WERI-Rb-1 (cell line): ENCODE data around the gene HSPB7.

Source experiments
- DNase-seq: peaks from one replicate; pipeline ENCODE4 v3.0.0-alpha.2; 2020
- H3K27ac ChIP-seq: fragments of 250-450 bp; sonication (Bioruptor Pico); 2 replicates; pipeline ENCODE4 v1.5.1; 2020; ENCODE audit warnings: mild to moderate bottlenecking, moderate library complexity
- H3K27me3 ChIP-seq: fragments of 250-450 bp; sonication (Bioruptor Pico); 2 replicates; pipeline ENCODE4 v1.5.1; 2021; ENCODE audit warnings: mild to moderate bottlenecking, low read depth, moderate library complexity; ENCODE audit not compliant: insufficient read depth, severe bottlenecking
- H3K36me3 ChIP-seq: fragments of 250-450 bp; sonication (Bioruptor Pico); 2 replicates; pipeline ENCODE4 v1.5.1; 2020; ENCODE audit warnings: mild to moderate bottlenecking, moderate library complexity
- H3K4me3 ChIP-seq: 2 replicates; pipeline ENCODE4 v1.5.1; 2011; ENCODE audit warnings: low read depth, mild to moderate bottlenecking, control low read depth, low read length
- H3K9me3 ChIP-seq: fragments of 250-450 bp; sonication (Bioruptor Pico); 2 replicates; pipeline ENCODE4 v1.5.1; 2021; ENCODE audit warnings: mild to moderate bottlenecking, moderate library complexity; ENCODE audit not compliant: severe bottlenecking
- CTCF ChIP-seq: IDR thresholded peaks from 2 replicates; pipeline ENCODE4 v1.5.1; 2011; ENCODE audit warnings: low read depth, mild to moderate bottlenecking, control low read depth, inconsistent platforms, low read length

HSPB7 gene

GRCh38 chr1:15972409-15972808 is 45.4 kb downstream of the HSPB7 start:
- Histone ChIP-seq H3K27ac (no peak overlapping the region), H3K4me3 (no peak overlapping the region), H3K27me3 (no peaks in the 10 kb centered on the region), H3K9me3 (no peaks in the 10 kb centered on the region), H3K36me3 (peaks cover 44% of the 10 kb centered on the region)
- no peak for DNase-seq
- TF ChIP-seq CTCF = no peak

GRCh38 chr1:15970911-15971310 is 46.9 kb downstream of the HSPB7 start:
- Histone ChIP-seq H3K27me3 (no peaks in the 10 kb centered on the region), H3K36me3 (peaks cover 44% of the 10 kb centered on the region), H3K27ac (no peak overlapping the region), H3K9me3 (no peaks in the 10 kb centered on the region), H3K4me3 (no peak overlapping the region)
- no peak for TF ChIP-seq CTCF
- DNase-seq = no peak

GRCh38 chr1:15969321-15969880 is 48.4 kb downstream of the HSPB7 start:
- Histone ChIP-seq H3K4me3 (no peak overlapping the region), H3K27me3 (no peaks in the 10 kb centered on the region), H3K36me3 (peaks cover 44% of the 10 kb centered on the region), H3K27ac (no peak overlapping the region), H3K9me3 (no peaks in the 10 kb centered on the region)
- TF ChIP-seq CTCF = no peak
- DNase-seq = no peak

GRCh38 chr1:15968172-15968571 is 49.7 kb downstream of the HSPB7 start:
- DNase-seq = no peak
- Histone ChIP-seq H3K9me3 (no peaks in the 10 kb centered on the region), H3K27me3 (no peaks in the 10 kb centered on the region), H3K4me3 (no peak overlapping the region), H3K27ac (no peak overlapping the region), H3K36me3 (peaks cover 37% of the 10 kb centered on the region)
- no peak for TF ChIP-seq CTCF

- Histone ChIP-seq H3K27me3 (no peaks in the 10 kb centered on the region), H3K27ac (no peak overlapping the region), H3K36me3 (peaks cover 25% of the 10 kb centered on the region), H3K9me3 (no peaks in the 10 kb centered on the region), H3K4me3 (no peak overlapping the region)
- no peak for TF ChIP-seq CTCF
- no peak for DNase-seq
These were observed 50.9 kb downstream of the HSPB7 start for GRCh38 chr1:15966956-15967344.
